IMR-90 (cell line): ENCODE data around the gene HES4.

Experiments used
- CHD1 ChIP-seq: IDR thresholded peaks from 2 replicates; pipeline ENCODE4 v1.6.1; 2012; ENCODE audit warnings: low read depth, low read length, improper control_type of control experiment
- CTCF ChIP-seq: conservative IDR thresholded peaks from 2 replicates; pipeline ENCODE4 v1.5.1; 2012; ENCODE audit warnings: mild to moderate bottlenecking, low read depth, low read length, improper control_type of control experiment
- POLR2A ChIP-seq: IDR thresholded peaks from 2 replicates; pipeline ENCODE4 v1.6.1; 2012; ENCODE audit warnings: mild to moderate bottlenecking, low read depth, low read length
- RFX5 ChIP-seq: IDR thresholded peaks from 2 replicates; pipeline ENCODE4 v1.8.0; 2012; ENCODE audit warnings: low read depth, mild to moderate bottlenecking, low read length, moderate library complexity

GRCh38 chr1:975365-975764 is 24.5 kb downstream of the HES4 start:
- TF ChIP-seq CTCF, result no peak
- no peak for TF ChIP-seq POLR2A
- no peak for TF ChIP-seq RFX5
- TF ChIP-seq CHD1, result no peak
